Liver (tissue), 9 donors: ENCODE measurements around the gene HDGFL1. TPM values are rescaled to one million over a fixed set of nuclear protein-coding genes. Genes with fewer than 3 reads are reported as not detected.

Source experiments
- DNase-seq: peaks from one replicate; pipeline ENCODE4 v3.0.0-alpha.2; 2017; ENCODE audit warnings: low spot score
- H3K27ac ChIP-seq, 2 donors: one replicate each; pipeline ENCODE4 v1.7.0; 2013; ENCODE audit warnings: inconsistent platforms in 2 of 2, low read length in 2 of 2, control low read depth in 1 of 2, low read depth in 1 of 2, mild to moderate bottlenecking in 1 of 2
- H3K27me3 ChIP-seq, 4 donors: one replicate each; pipeline versions ENCODE4 v1.6.1 to v1.7.0; 2013; ENCODE audit warnings: low read length in 3 of 4, inconsistent platforms in 1 of 4, mild to moderate bottlenecking in 1 of 4, moderate library complexity in 1 of 4; ENCODE audit not compliant: control insufficient read depth in 4 of 4, insufficient read depth in 4 of 4
- H3K36me3 ChIP-seq, 4 donors: one replicate each; pipeline versions ENCODE4 v1.6.1 to v1.7.0; 2013; ENCODE audit warnings: low read length in 3 of 4, mild to moderate bottlenecking in 3 of 4, low read depth in 1 of 4, moderate library complexity in 1 of 4; ENCODE audit not compliant: control insufficient read depth in 4 of 4, insufficient read depth in 3 of 4
- H3K4me1 ChIP-seq, 4 donors: one replicate each; pipeline versions ENCODE4 v1.6.1 to v1.7.0; 2013; ENCODE audit warnings: low read length in 3 of 4, mild to moderate bottlenecking in 3 of 4, moderate library complexity in 1 of 4; ENCODE audit not compliant: control insufficient read depth in 4 of 4, insufficient read depth in 4 of 4
- H3K4me3 ChIP-seq, 3 donors: one replicate each; pipeline versions ENCODE4 v1.6.1 to v1.7.0; 2013; ENCODE audit warnings: low read length in 3 of 3, control low read depth in 1 of 3, low read depth in 1 of 3, mild to moderate bottlenecking in 1 of 3
- H3K9ac ChIP-seq, 2 donors: one replicate each; pipeline ENCODE4 v1.7.0; 2013; ENCODE audit warnings: low read length in 2 of 2, mild to moderate bottlenecking in 2 of 2, moderate library complexity in 2 of 2, control low read depth in 1 of 2, low read depth in 1 of 2
- H3K9me3 ChIP-seq, 4 donors: one replicate each; pipeline versions ENCODE4 v1.6.1 to v1.7.0; 2013; ENCODE audit warnings: low read length in 3 of 4; ENCODE audit not compliant: control insufficient read depth in 4 of 4
- FOXA1 ChIP-seq: IDR thresholded peaks from 2 replicates; pipeline ENCODE4 v1.6.1; 2016; ENCODE audit warnings: antibody characterized with exemption
- FOXA2 ChIP-seq: IDR thresholded peaks from 2 replicates; pipeline ENCODE4 v1.6.1; 2016; ENCODE audit warnings: antibody characterized with exemption
- GABPA ChIP-seq, 2 donors: IDR thresholded peaks in 1 of 2; conservative IDR thresholded peaks in 1 of 2; 2 replicates each; pipeline ENCODE4 v1.6.1; 2016; ENCODE audit warnings: antibody characterized with exemption in 2 of 2, mild to moderate bottlenecking in 1 of 2, moderate library complexity in 1 of 2
- HNF4A ChIP-seq, 2 donors: conservative IDR thresholded peaks; 2 replicates each; pipeline ENCODE4 v1.6.1; 2016; ENCODE audit warnings: antibody characterized with exemption in 2 of 2, mild to moderate bottlenecking in 2 of 2
- HNF4G ChIP-seq: IDR thresholded peaks from 2 replicates; pipeline ENCODE4 v1.6.1; 2016; ENCODE audit warnings: antibody characterized with exemption
- JUND ChIP-seq, 2 donors: IDR thresholded peaks; 2 replicates each; pipeline ENCODE4 v1.6.1; 2016; ENCODE audit warnings: antibody characterized with exemption in 2 of 2
- MAX ChIP-seq: IDR thresholded peaks from 2 replicates; pipeline ENCODE4 v1.6.1; 2016; ENCODE audit warnings: antibody characterized with exemption
- RAD21 ChIP-seq, 2 donors: IDR thresholded peaks; 2 replicates each; pipeline ENCODE4 v1.6.1; 2016; ENCODE audit warnings: antibody characterized with exemption in 2 of 2, mild to moderate bottlenecking in 2 of 2
- REST ChIP-seq: IDR thresholded peaks from 2 replicates; pipeline ENCODE4 v1.6.1; 2016; ENCODE audit warnings: antibody characterized with exemption, mild to moderate bottlenecking
- RXRA ChIP-seq, 2 donors: IDR thresholded peaks; 2 replicates each; pipeline ENCODE4 v1.6.1; 2017 to 2018; ENCODE audit warnings: antibody characterized with exemption in 2 of 2, mild to moderate bottlenecking in 1 of 2
- SP1 ChIP-seq: IDR thresholded peaks from 2 replicates; pipeline ENCODE4 v1.6.1; 2018; ENCODE audit warnings: antibody characterized with exemption, mild to moderate bottlenecking
- TAF1 ChIP-seq: conservative IDR thresholded peaks from 2 replicates; pipeline ENCODE4 v1.6.1; 2016; ENCODE audit warnings: antibody characterized with exemption, mild to moderate bottlenecking
- YY1 ChIP-seq: IDR thresholded peaks from 2 replicates; pipeline ENCODE4 v1.6.1; 2016; ENCODE audit warnings: antibody characterized with exemption, mild to moderate bottlenecking
- ZBTB33 ChIP-seq: IDR thresholded peaks from 2 replicates; pipeline ENCODE4 v1.6.1; 2016; ENCODE audit warnings: antibody characterized with exemption
- WGBS: extraction: QIAGEN DNeasy Blood & Tissue Kit; methylation state at CpG from one replicate; pipeline ENCODE4 v1.1.7; 2013; 5-methylcytosine and 5-hydroxymethylcytosine counted together
- polyA plus RNA-seq, 2 donors: library from polyadenylated mRNA; stranded (reverse) in 1 of 2; unstranded in 1 of 2; fragments of 200-250 nt in 1 of 2; fragments of >200 nt in 1 of 2; fragmentation: Nextera tagmentation in 1 of 2; extraction: Ambion mirVana in 1 of 2; gene quantifications; one replicate each; pipeline versions ENCODE4 v1.2.1 to v1.2.3, GENCODE V29; 2013 to 2015
- total RNA-seq, 2 donors: library from RNA; depleted of rRNA; stranded (reverse); fragments of >200 nt; gene quantifications; one replicate each; pipeline ENCODE4 v1.2.3, GENCODE V29; 2014
- TF ChIP-seq, protein P1 (sequence below): IDR thresholded peaks from 2 replicates; pipeline ENCODE4 v1.6.1; 2016; ENCODE audit warnings: antibody characterized with exemption
- donor health status: healthy.
- donor health status: healthy.
- donor health status: healthy.
- donor health status: healthy.
- donor health status: healthy.

HDGFL1 gene
- total and polyA plus RNA-seq, 4 donors = not detected

- Histone ChIP-seq H3K27me3 (no peaks in the 10 kb centered on the region), H3K9ac (no peak overlapping the region), H3K36me3 (no peaks in the 10 kb centered on the region), H3K9me3 (no peaks in the 10 kb centered on the region), H3K27ac (no peak overlapping the region), H3K4me3 (no peak overlapping the region), H3K4me1 (no peaks in the 10 kb centered on the region)
- WGBS = 88% methylated on average over 3 of the region's 3 CpGs
- no peak for TF ChIP-seq GABPA (IDR thresholded peaks at IDR 0.05 in 1 of 2, conservative IDR thresholded peaks at IDR 0.05 in 1 of 2)
- no peak for DNase-seq
These were observed 45.2 kb downstream of the HDGFL1 start for GRCh38 chr6:22614547-22614946.

DNA sequence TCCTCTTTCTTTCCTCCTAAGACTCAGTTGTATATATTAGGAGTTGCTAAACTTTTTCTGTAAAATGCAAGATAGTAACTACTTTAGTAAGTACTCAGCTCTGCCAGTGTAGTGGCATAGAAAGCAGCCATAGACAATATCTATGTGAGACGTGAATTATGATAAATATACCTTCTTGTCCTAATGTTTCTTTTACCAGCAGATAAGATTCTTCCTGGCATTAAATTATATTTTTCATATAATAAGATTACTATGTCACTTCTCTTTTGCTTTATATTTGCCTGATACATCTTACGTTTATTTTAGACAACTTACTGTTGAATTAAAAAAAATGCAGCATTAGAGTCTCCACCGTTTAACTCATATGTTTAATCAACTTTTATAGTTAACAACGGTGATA, 51.7 kb downstream of the HDGFL1 start:
- Histone ChIP-seq H3K27ac (no peak overlapping the region), H3K4me1 (no peaks in the 10 kb centered on the region), H3K9me3 (no peaks in the 10 kb centered on the region), H3K9ac (no peak overlapping the region), H3K4me3 (no peak overlapping the region), H3K36me3 (no peaks in the 10 kb centered on the region), H3K27me3 (no peaks in the 10 kb centered on the region)
- TF ChIP-seq SP1 (no peak), TAF1 (no peak), RAD21 (IDR thresholded peaks at IDR 0.05) (no peak), RXRA (IDR thresholded peaks at IDR 0.05) (no peak), HNF4G (no peak), FOXA1 (no peak), HNF4A (conservative IDR thresholded peaks at IDR 0.05) (no peak), MAX (no peak), ZBTB33 (no peak), YY1 (no peak), REST (no peak), JUND (IDR thresholded peaks at IDR 0.05) (no peak), GABPA (IDR thresholded peaks at IDR 0.05 in 1 of 2, conservative IDR thresholded peaks at IDR 0.05 in 1 of 2) (no peak), FOXA2 (no peak)
- TF ChIP-seq, protein P1, sequence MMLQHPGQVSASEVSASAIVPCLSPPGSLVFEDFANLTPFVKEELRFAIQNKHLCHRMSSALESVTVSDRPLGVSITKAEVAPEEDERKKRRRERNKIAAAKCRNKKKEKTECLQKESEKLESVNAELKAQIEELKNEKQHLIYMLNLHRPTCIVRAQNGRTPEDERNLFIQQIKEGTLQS = no peak
- no peak for DNase-seq
- 80% methylated on average over 4 of the region's 4 CpGs for WGBS
